DOHH2 (cell line): ENCODE results near the gene DRG2.

ENCODE experiments used
- H3F3A ChIP-seq: fragments of 200-600 bp; sonication (generic), shearing (Covaris generic); 2 replicates; pipeline ENCODE4 v1.6.0; 2016; ENCODE audit warnings: antibody characterized with exemption, mild to moderate bottlenecking; ENCODE audit not compliant: control insufficient read depth, insufficient read depth
- H3K27ac ChIP-seq: fragments of 200-600 bp; sonication (generic); 2 replicates; pipeline ENCODE4 v1.5.1; 2014; ENCODE audit warnings: low read depth, mild to moderate bottlenecking, low read length, moderate library complexity
- H3K27me3 ChIP-seq: fragments of 200-600 bp; sonication (generic); 2 replicates; pipeline ENCODE4 v1.6.1; 2014; ENCODE audit warnings: mild to moderate bottlenecking, low read length, mixed read lengths; ENCODE audit not compliant: control insufficient read depth
- H3K36me3 ChIP-seq: fragments of 200-600 bp; sonication (generic); 2 replicates; pipeline ENCODE4 v1.6.1; 2014; ENCODE audit warnings: mild to moderate bottlenecking, low read length, moderate library complexity, mixed read lengths; ENCODE audit not compliant: control insufficient read depth
- H3K4me1 ChIP-seq: fragments of 200-600 bp; sonication (generic); 2 replicates; pipeline ENCODE4 v1.6.1; 2014; ENCODE audit warnings: mild to moderate bottlenecking, low read length, mixed read lengths; ENCODE audit not compliant: control insufficient read depth
- H3K4me2 ChIP-seq: fragments of 200-600 bp; sonication (generic); 2 replicates; pipeline ENCODE4 v1.6.0; 2014; ENCODE audit warnings: mild to moderate bottlenecking, low read length, moderate library complexity
- H3K4me3 ChIP-seq: fragments of 200-600 bp; sonication (generic); 2 replicates; pipeline ENCODE4 v1.5.1; 2014; ENCODE audit warnings: mild to moderate bottlenecking, low read length, mixed read lengths
- H3K79me2 ChIP-seq: fragments of 200-600 bp; sonication (generic); 2 replicates; pipeline ENCODE4 v1.6.1; 2014; ENCODE audit warnings: mild to moderate bottlenecking, low read length, mixed read lengths; ENCODE audit not compliant: control insufficient read depth
- H3K9me2 ChIP-seq: fragments of 200-600 bp; sonication (generic); replicated peaks from 2 replicates; pipeline ENCODE4 v1.6.1; 2014; ENCODE audit warnings: mild to moderate bottlenecking, low read length, mixed read lengths; ENCODE audit not compliant: control insufficient read depth
- H3K9me3 ChIP-seq: fragments of 200-600 bp; sonication (generic); 2 replicates; pipeline ENCODE4 v1.6.1; 2014; ENCODE audit warnings: antibody characterized with exemption, low read length, mixed read lengths; ENCODE audit not compliant: control insufficient read depth, insufficient read depth
- H4K20me1 ChIP-seq: fragments of 200-600 bp; sonication (generic); 2 replicates; pipeline ENCODE4 v1.6.0; 2014; ENCODE audit warnings: low read depth, mild to moderate bottlenecking, antibody characterized with exemption, low read length, moderate library complexity; ENCODE audit not compliant: control insufficient read depth, insufficient read depth
- EZH2phosphoT487 ChIP-seq: fragments of 200-600 bp; sonication (generic); IDR thresholded peaks from 2 replicates; pipeline ENCODE4 v1.6.1; 2017; ENCODE audit warnings: borderline replicate concordance, mild to moderate bottlenecking, antibody characterized with exemption, low read length, moderate library complexity, mixed read lengths
- TF ChIP-seq, protein P1 (sequence below): fragments of 200-600 bp; sonication (generic); IDR thresholded peaks from one replicate; pipeline ENCODE4 v1.5.1; 2014; ENCODE audit warnings: antibody characterized with exemption, mild to moderate bottlenecking, low read depth, low read length; ENCODE audit not compliant: poor library complexity, severe bottlenecking

The DRG2 gene

DNA sequence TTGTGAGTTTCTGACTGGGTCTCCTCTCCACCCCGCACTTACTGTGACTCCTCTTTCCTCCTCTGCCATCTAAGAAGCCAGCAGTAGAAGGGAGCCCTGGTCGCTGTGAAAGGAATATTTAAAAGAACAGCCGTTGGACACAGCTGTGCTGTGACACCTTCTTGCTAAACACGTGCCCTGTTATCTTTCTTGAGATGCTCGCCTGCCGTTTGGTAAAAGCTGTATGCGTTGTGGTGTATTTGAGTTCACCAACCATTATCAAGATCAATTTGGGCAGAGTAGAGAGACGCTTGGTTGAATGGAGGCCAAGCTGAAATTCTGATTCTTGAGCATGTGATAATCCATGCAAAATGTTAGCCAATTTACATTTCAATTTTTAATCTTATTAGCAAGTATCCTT lies 44.8 kb upstream of the DRG2 start:
- Histone ChIP-seq H3K4me3 (no peak overlapping the region), H3K79me2 (peaks cover 53% of the 10 kb centered on the region), H3K36me3 (peaks cover 39% of the 10 kb centered on the region), H4K20me1 (no peaks in the 10 kb centered on the region), H3K27ac (no peak overlapping the region), H3K27me3 (no peaks in the 10 kb centered on the region), H3K4me2 (no peak overlapping the region), H3K4me1 (peaks cover 34% of the 10 kb centered on the region), H3F3A (peaks cover 3% of the 10 kb centered on the region), H3K9me3 (no peaks in the 10 kb centered on the region), H3K9me2 (no peaks in the 10 kb centered on the region)
- TF ChIP-seq, protein P1, sequence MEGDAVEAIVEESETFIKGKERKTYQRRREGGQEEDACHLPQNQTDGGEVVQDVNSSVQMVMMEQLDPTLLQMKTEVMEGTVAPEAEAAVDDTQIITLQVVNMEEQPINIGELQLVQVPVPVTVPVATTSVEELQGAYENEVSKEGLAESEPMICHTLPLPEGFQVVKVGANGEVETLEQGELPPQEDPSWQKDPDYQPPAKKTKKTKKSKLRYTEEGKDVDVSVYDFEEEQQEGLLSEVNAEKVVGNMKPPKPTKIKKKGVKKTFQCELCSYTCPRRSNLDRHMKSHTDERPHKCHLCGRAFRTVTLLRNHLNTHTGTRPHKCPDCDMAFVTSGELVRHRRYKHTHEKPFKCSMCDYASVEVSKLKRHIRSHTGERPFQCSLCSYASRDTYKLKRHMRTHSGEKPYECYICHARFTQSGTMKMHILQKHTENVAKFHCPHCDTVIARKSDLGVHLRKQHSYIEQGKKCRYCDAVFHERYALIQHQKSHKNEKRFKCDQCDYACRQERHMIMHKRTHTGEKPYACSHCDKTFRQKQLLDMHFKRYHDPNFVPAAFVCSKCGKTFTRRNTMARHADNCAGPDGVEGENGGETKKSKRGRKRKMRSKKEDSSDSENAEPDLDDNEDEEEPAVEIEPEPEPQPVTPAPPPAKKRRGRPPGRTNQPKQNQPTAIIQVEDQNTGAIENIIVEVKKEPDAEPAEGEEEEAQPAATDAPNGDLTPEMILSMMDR = no peak
- TF ChIP-seq EZH2phosphoT487 = no peak

DNA sequence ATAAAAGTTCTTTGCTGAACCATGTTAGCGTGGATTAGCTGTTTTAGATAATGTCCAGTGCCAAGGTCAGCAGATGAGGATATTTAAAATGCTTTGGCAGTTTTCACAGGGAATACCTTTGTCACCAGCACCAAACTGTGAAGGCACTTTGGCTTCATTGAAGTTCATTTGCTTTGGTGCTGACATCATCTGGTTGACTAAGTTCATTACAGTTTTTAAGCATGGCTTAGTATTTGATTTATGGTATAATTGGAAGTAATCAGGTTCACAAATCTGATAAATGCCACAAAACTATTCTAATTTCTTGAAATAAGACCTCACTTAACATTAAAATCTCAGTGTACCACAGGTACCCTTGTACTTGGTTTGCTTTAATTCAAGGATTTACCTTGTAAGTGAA lies 44.3 kb upstream of the DRG2 start:
- Histone ChIP-seq H3K4me3 (no peak overlapping the region), H3K4me1 (peaks cover 31% of the 10 kb centered on the region), H4K20me1 (no peaks in the 10 kb centered on the region), H3K9me3 (no peaks in the 10 kb centered on the region), H3K27me3 (no peaks in the 10 kb centered on the region), H3K79me2 (peaks cover 48% of the 10 kb centered on the region), H3K4me2 (no peak overlapping the region), H3F3A (no peaks in the 10 kb centered on the region), H3K27ac (no peak overlapping the region), H3K9me2 (no peaks in the 10 kb centered on the region), H3K36me3 (peaks cover 39% of the 10 kb centered on the region)
- TF ChIP-seq, protein P1 = peak; percentile 39
- TF ChIP-seq EZH2phosphoT487 = no peak

DNA sequence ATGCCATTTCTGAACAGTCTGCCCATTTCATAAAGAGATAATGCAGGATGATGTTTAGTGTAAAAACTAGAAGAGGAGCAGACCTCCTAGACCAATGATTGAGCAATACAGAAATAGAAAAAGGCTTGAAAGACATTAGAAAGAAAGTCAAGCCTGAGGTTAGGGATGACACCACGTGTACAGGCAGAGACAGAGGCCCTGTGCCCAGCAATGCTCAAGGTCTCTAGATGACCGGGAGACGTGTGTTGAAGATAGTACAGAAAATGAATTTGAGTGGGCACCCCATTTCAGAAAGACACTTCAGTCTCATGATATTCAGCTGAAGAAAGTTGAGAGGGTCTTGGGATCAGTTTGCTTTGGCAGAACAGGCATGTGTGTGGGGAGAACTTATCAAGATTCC lies 43.1 kb upstream of the DRG2 start:
- no peak overlapping the region for H3K4me3 ChIP-seq
- TF ChIP-seq, protein P1 = no peak
- no peak for TF ChIP-seq EZH2phosphoT487
- H4K20me1 ChIP-seq = no peaks in the 10 kb centered on the region
- H3K27ac ChIP-seq = no peak overlapping the region
- no peaks in the 10 kb centered on the region for H3F3A ChIP-seq
- H3K36me3 ChIP-seq = peaks cover 35% of the 10 kb centered on the region
- no peaks in the 10 kb centered on the region for H3K27me3 ChIP-seq
- no peak overlapping the region for H3K4me2 ChIP-seq
- H3K79me2 ChIP-seq = peaks cover 43% of the 10 kb centered on the region
- no peaks in the 10 kb centered on the region for H3K9me3 ChIP-seq
- peaks cover 31% of the 10 kb centered on the region for H3K4me1 ChIP-seq
- H3K9me2 ChIP-seq = no peaks in the 10 kb centered on the region
